ENCODE measurements around the gene DNAH3. TPM values are rescaled to one million over a fixed set of nuclear protein-coding genes. Genes with fewer than 3 reads are reported as not detected.

Gene DNAH3
- total RNA-seq, 4 donors from 2014 or later = 0.13 to 0.15 TPM; not detected in 2

DNA sequence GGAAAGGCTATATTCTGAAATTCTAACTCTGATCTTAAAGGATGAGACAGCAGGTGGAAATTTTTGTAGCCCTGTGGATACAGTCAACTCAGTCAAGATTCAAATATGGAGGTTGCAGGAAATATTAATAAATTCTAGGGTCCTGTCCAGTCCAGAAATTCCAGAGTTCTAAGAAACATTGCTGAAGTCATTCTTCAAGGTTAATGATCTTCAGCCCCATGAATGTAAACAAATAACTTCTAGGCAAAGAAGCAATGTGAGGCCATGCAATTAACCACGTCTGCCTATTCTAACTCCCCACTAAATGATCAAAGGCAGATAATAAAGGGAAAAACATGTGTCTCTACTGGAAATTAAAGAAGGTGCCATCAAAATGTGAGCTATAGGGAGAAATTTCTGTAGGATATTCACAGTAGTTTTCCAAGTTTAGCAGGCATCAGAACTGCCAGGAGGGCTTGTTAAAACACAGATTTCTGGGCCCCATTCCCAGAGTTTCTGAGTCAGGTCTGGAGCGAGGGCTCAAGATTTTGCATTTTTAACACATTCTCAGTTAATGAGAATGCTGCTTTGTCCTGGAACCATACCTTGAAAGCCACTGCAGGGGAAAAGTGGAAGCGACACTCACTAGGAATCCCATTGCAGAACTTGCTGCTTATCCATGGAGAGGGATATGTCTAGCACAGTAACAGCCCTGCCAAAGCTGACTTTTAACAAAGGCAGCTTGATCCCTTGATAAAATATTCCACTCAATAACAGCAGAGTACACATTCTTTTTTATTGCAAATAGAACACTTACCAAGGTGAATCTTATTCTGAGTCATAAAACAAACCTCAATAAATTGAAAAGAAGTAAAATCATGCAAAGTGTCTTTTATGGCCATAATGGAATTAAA is 61.8 kb downstream of the DNAH3 start:
- ATAC-seq = no peak
- 34 to 36% methylated on average over 3 of the region's 3 CpGs for whole genome bisulfite sequencing, 2 donors (ENCODE audit: low coverage in 1 of 2)
- TF ChIP-seq, protein P1, sequence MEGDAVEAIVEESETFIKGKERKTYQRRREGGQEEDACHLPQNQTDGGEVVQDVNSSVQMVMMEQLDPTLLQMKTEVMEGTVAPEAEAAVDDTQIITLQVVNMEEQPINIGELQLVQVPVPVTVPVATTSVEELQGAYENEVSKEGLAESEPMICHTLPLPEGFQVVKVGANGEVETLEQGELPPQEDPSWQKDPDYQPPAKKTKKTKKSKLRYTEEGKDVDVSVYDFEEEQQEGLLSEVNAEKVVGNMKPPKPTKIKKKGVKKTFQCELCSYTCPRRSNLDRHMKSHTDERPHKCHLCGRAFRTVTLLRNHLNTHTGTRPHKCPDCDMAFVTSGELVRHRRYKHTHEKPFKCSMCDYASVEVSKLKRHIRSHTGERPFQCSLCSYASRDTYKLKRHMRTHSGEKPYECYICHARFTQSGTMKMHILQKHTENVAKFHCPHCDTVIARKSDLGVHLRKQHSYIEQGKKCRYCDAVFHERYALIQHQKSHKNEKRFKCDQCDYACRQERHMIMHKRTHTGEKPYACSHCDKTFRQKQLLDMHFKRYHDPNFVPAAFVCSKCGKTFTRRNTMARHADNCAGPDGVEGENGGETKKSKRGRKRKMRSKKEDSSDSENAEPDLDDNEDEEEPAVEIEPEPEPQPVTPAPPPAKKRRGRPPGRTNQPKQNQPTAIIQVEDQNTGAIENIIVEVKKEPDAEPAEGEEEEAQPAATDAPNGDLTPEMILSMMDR (IDR thresholded peaks at IDR 0.05) = no peak
- no peak for TF ChIP-seq POLR2AphosphoS5 (IDR thresholded peaks at IDR 0.05)
- TF ChIP-seq POLR2A (IDR thresholded peaks at IDR 0.05) = no peak
- TF ChIP-seq EP300 (IDR thresholded peaks at IDR 0.05) = no peak
- H3K9me3 ChIP-seq = peaks cover 0 to 6% (median 0%) of the 10 kb centered on the region in 3 donors
- no peaks in the 10 kb centered on the region for H3K4me1 ChIP-seq
- H3K36me3 ChIP-seq = no peaks in the 10 kb centered on the region
- H3K27ac ChIP-seq = no peak overlapping the region
- H3K4me3 ChIP-seq = no peak overlapping the region
- peaks cover 5% of the 10 kb centered on the region for H3K27me3 ChIP-seq

DNA sequence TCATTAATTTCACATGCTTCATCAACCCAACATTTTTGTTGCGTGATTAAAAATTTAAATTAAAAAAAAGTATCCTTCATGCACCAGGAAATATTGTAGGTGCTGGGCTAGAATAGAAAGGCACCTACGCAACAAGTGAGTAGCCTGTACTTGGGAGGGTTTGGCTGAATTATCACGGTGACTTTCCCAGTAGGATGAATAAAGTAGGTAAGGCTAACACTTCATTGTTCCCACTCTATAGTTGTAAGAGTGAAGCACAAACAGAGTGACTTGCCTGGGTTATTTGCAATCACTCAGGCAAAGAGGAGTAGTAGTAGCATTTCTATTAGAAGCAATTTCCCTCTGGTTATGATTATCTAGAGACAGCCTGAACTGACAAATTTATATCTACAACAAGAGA is 62.5 kb downstream of the DNAH3 start:
- Histone ChIP-seq H3K36me3 (no peaks in the 10 kb centered on the region), H3K9me3 (peaks cover 0 to 6% (median 0%) of the 10 kb centered on the region in 3 donors), H3K4me3 (no peak overlapping the region), H3K27ac (no peak overlapping the region), H3K4me1 (no peaks in the 10 kb centered on the region), H3K27me3 (peaks cover 5% of the 10 kb centered on the region)
- no peak for ATAC-seq
- TF ChIP-seq, protein P1 (IDR thresholded peaks at IDR 0.05) = no peak
- TF ChIP-seq POLR2A (IDR thresholded peaks at IDR 0.05) (no peak), EP300 (IDR thresholded peaks at IDR 0.05) (no peak), POLR2AphosphoS5 (IDR thresholded peaks at IDR 0.05) (no peak)
- WGBS, 2 donors (ENCODE audit: low coverage in 1 of 2) = 87 to 93% methylated on average over 3 of the region's 3 CpGs

DNA sequence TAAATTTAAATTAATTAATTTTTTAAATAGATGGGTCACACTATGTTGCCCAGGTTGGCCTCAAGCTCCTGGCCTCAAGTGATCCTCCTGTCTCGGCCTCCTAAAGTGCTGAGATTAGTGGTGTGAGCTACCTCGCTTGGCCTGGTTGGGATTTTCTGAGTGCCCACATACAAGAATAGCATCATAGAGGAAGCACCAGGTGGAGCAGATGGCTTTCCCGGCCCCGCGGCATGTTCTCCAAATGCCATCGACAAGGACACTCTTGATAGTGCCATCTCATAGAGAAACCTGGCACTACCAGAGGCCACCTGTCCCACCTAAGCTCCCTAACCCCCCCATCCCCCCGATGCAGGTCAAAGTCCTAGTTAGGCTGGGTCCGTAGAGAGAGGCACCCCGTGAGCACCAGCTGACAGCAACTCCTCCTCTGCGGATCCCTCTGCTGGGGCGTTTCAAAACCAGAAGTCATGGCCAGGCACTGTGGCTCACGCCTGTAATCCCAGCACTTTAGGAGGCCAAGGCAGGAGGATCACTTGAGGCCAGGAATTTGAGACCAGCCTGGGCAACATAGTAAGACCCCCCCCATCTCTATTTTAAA is 65.9 kb downstream of the DNAH3 start:
- no peak for ATAC-seq

DNA sequence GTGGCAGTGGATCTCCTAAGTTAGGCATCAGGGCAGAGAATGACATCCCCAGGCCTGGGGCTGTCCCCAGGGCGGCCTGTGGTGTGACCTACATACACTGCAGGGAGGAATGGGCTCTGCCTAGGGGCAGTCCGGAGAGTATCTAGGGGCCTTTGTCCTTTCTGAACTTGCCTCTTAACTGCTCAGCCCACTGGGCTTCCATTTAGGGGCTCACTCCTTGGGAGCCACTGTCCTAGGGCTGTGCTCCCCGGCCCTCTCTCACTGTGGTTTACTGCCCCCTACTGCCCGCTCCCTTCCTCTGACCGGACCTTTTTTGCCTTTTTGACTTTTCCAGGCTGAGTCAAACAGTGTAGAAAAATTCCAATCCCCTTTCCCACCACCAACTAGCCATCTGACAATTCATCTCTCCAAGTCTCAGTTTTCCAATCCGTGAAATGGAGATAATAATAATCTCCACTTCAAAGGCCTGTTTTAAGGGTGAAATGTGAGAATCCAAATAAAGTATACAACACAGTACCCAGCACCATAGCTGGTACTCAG is 66.8 kb downstream of the DNAH3 start:
- no peak overlapping the region for H3K27ac ChIP-seq

More for the DNA sequence above, 65.9 kb downstream of the DNAH3 start:
- TF ChIP-seq, protein P1 (IDR thresholded peaks at IDR 0.05) = no peak
- TF ChIP-seq EP300 (IDR thresholded peaks at IDR 0.05) (no peak), POLR2AphosphoS5 (IDR thresholded peaks at IDR 0.05) (no peak), POLR2A (IDR thresholded peaks at IDR 0.05) (no peak)
- WGBS, 2 donors (ENCODE audit: low coverage in 1 of 2) = 98% methylated on average over 6 of the region's 12 CpGs; no CpG with 5 or more reads in 1 of the 2 donors
- Histone ChIP-seq H3K4me3 (no peak overlapping the region), H3K4me1 (no peaks in the 10 kb centered on the region), H3K27me3 (no peaks in the 10 kb centered on the region), H3K9me3 (peaks cover 0 to 6% (median 0%) of the 10 kb centered on the region in 3 donors), H3K36me3 (no peaks in the 10 kb centered on the region), H3K27ac (no peak overlapping the region)

More for the DNA sequence above, 66.8 kb downstream of the DNAH3 start:
- Histone ChIP-seq H3K36me3 (no peaks in the 10 kb centered on the region), H3K27me3 (no peaks in the 10 kb centered on the region), H3K4me1 (no peaks in the 10 kb centered on the region), H3K4me3 (no peak overlapping the region), H3K9me3 (peaks cover 0 to under 1% (median 0%) of the 10 kb centered on the region in 3 donors)
- no peak for TF ChIP-seq POLR2A (IDR thresholded peaks at IDR 0.05)
- TF ChIP-seq, protein P1 (IDR thresholded peaks at IDR 0.05) = peak; percentile 75 to 79 (median 78)
- no peak for TF ChIP-seq EP300 (IDR thresholded peaks at IDR 0.05)
- TF ChIP-seq POLR2AphosphoS5 (IDR thresholded peaks at IDR 0.05) = no peak
- 15% methylated on average over 4 to 5 of the region's 6 CpGs for WGBS, 2 donors (ENCODE audit: low coverage in 1 of 2)
- peak; percentile 85 for ATAC-seq
